HG03108 (cell line): ENCODE results near the gene SRPRA.
"Not testable (repeated sequence)": the region's sequence is repeated elsewhere in the genome, so short reads cannot be mapped to it uniquely, and the experiment has no call there.

Experiments used
- ATAC-seq: cut with Tn5 transposase; IDR thresholded peaks from one replicate; pipeline ENCODE4 v1.9.1; 2021; ENCODE audit warnings: moderate library complexity; ENCODE audit not compliant: unreplicated experiment

The SRPRA gene

GRCh38 chr11:126282736-126283591, 14.3 kb upstream of the SRPRA start, which contains the start of gene TIRAP:
Gene TIRAP (plus strand): TSS chr11:126283093. CDS start chr11:126290895, 7,802 bp downstream.
- ATAC-seq, result peak; percentile 60

GRCh38 chr11:126282361-126282735, 13.7 kb upstream of the SRPRA start:
- ATAC-seq, result no peak

- no peak for ATAC-seq
Measured at GRCh38 chr11:126281666-126282175, 13.0 kb upstream of the SRPRA start.

GRCh38 chr11:126281245-126281644, 12.6 kb upstream of the SRPRA start:
- no peak for ATAC-seq

GRCh38 chr11:126280595-126280994, 11.9 kb upstream of the SRPRA start:
- no peak for ATAC-seq

- no peak for ATAC-seq
Measured at GRCh38 chr11:126279191-126279590, 10.5 kb upstream of the SRPRA start.

GRCh38 chr11:126277780-126278179, 9.1 kb upstream of the SRPRA start:
- ATAC-seq, result no peak

- ATAC-seq, result no peak
Measured at GRCh38 chr11:126277322-126277721, 8.6 kb upstream of the SRPRA start.

- no peak for ATAC-seq
Measured at GRCh38 chr11:126268361-126268707, 361 bp downstream of the SRPRA start.

GRCh38 chr11:126267650-126268049, 1.0 kb downstream of the SRPRA start:
- no peak for ATAC-seq

- ATAC-seq, result no peak
Measured at GRCh38 chr11:126265811-126266210, 2.9 kb downstream of the SRPRA start.

GRCh38 chr11:126263489-126263888, 5.2 kb downstream of the SRPRA start:
- no peak for ATAC-seq

GRCh38 chr11:126262216-126262615, 6.5 kb downstream of the SRPRA start:
- no peak for ATAC-seq

- no peak for ATAC-seq
Measured at GRCh38 chr11:126257764-126258163, 10.9 kb downstream of the SRPRA start.

- no peak for ATAC-seq
Measured at GRCh38 chr11:126257144-126257543, 11.6 kb downstream of the SRPRA start.

GRCh38 chr11:126256216-126256615, 12.5 kb downstream of the SRPRA start:
- no peak for ATAC-seq

GRCh38 chr11:126255507-126255906, 13.2 kb downstream of the SRPRA start:
- ATAC-seq, result not testable (repeated sequence)

- no peak for ATAC-seq
Measured at GRCh38 chr11:126254819-126255218, 13.9 kb downstream of the SRPRA start.

- ATAC-seq, result no peak
Measured at GRCh38 chr11:126253265-126253664, 15.4 kb downstream of the SRPRA start.

GRCh38 chr11:126246636-126247035, 22.1 kb downstream of the SRPRA start:
- ATAC-seq, result no peak

GRCh38 chr11:126233391-126233790, 35.3 kb downstream of the SRPRA start:
- ATAC-seq, result no peak

- no peak for ATAC-seq
Measured at GRCh38 chr11:126232683-126233082, 36.0 kb downstream of the SRPRA start.
